GM18502 (cell line): ENCODE data around the gene MAP1A.
"Not testable (repeated sequence)": the region's sequence is repeated elsewhere in the genome, so short reads cannot be mapped to it uniquely, and the experiment has no call there.

Experiments used
- ATAC-seq: cut with Tn5 transposase; IDR thresholded peaks from one replicate; pipeline ENCODE4 v1.9.1; 2021; ENCODE audit warnings: mild to moderate bottlenecking; ENCODE audit not compliant: unreplicated experiment, poor library complexity

The MAP1A gene

GRCh38 chr15:43528542-43529007, 11.2 kb downstream of the MAP1A start:
- ATAC-seq = no peak

GRCh38 chr15:43529141-43529540, 11.7 kb downstream of the MAP1A start:
- no peak for ATAC-seq

GRCh38 chr15:43529587-43530345, 12.4 kb downstream of the MAP1A start:
- no peak for ATAC-seq

- no peak for ATAC-seq
Measured at GRCh38 chr15:43531018-43531670, 13.7 kb downstream of the MAP1A start.

- ATAC-seq = not testable (repeated sequence)
Measured at GRCh38 chr15:43532826-43533225, 15.4 kb downstream of the MAP1A start.

GRCh38 chr15:43534897-43535296, 17.5 kb downstream of the MAP1A start:
- no peak for ATAC-seq

- no peak for ATAC-seq
Measured at GRCh38 chr15:43538091-43538490, 20.7 kb downstream of the MAP1A start.

- ATAC-seq = no peak
Measured at GRCh38 chr15:43541785-43542184, 24.4 kb downstream of the MAP1A start.

GRCh38 chr15:43544266-43544665, 26.9 kb downstream of the MAP1A start:
- ATAC-seq = no peak

- no peak for ATAC-seq
Measured at GRCh38 chr15:43545426-43545825, 28.0 kb downstream of the MAP1A start.

GRCh38 chr15:43547539-43547938, 30.1 kb downstream of the MAP1A start:
- ATAC-seq = no peak

- no peak for ATAC-seq
Measured at GRCh38 chr15:43550527-43551363, 33.3 kb downstream of the MAP1A start.

- no peak for ATAC-seq
Measured at GRCh38 chr15:43552256-43552655, 34.8 kb downstream of the MAP1A start.

- ATAC-seq = no peak
Measured at GRCh38 chr15:43552986-43553385, 35.6 kb downstream of the MAP1A start.

GRCh38 chr15:43562753-43563152, 45.3 kb downstream of the MAP1A start:
- ATAC-seq = not testable (repeated sequence)

- not testable (repeated sequence) for ATAC-seq
Measured at GRCh38 chr15:43563793-43564192, 46.4 kb downstream of the MAP1A start.

- ATAC-seq = not testable (repeated sequence)
Measured at GRCh38 chr15:43566615-43567014, 49.2 kb downstream of the MAP1A start.

GRCh38 chr15:43574607-43575006, 57.2 kb downstream of the MAP1A start:
- ATAC-seq = not testable (repeated sequence)
